ENCODE results near the gene TTC33. TPM values are rescaled to one million over a fixed set of nuclear protein-coding genes. Genes with fewer than 3 reads are reported as not detected.
A peak's percentile ranks its signal among the peaks of the same experiment; 100 is the strongest.

Gene TTC33
- polyA plus RNA-seq, 10 donors: 16.6 to 23.1 (median 18.7) TPM

GRCh38 chr5:40781843-40782409 is 26.2 kb upstream of the TTC33 start:
- DNase-seq: no peak

GRCh38 chr5:40780858-40781257 is 25.1 kb upstream of the TTC33 start:
- no peak for DNase-seq

DNA sequence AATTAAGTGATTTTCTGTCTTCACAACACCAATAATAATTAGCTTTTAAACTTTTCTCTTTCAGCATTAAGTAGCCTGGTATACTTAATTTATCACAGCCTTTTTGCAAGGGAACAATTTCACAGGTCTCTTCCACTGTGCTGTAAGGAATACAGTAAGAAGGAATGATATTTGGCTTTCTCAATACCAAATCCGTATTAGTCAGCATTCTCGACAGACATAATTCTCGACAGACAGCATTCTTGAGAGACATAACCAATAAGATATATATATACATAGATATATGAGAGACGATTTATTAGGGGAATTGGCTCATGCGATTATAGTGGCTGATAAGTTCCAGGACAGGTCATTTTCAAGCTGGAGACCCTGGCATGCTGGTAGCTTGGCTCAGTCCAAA is 24.4 kb upstream of the TTC33 start:
- no peak for DNase-seq

DNA sequence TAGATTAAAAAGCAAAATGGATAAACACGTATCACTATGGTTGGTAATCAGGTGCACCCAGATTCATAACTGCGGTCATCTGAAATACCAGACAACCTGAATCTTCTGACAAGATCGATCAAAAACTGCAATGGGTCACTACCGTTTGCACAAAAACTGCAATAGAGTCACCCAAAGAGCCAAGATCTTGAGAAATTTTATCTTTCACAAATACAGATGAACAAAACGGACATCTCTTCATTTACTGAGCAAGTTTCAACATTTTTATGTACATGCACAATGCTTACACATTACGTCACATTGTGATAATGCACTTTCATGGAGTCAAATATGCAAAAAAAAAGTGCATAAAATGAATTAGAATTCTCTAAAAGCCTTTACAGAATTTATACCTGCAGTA is 23.8 kb upstream of the TTC33 start:
- no peak for DNase-seq

GRCh38 chr5:40778133-40778532 is 22.4 kb upstream of the TTC33 start:
- no peak for DNase-seq

GRCh38 chr5:40776658-40776977 is 20.9 kb upstream of the TTC33 start:
- no peak for DNase-seq

GRCh38 chr5:40775846-40776657 is 20.3 kb upstream of the TTC33 start:
- DNase-seq: no peak

DNA sequence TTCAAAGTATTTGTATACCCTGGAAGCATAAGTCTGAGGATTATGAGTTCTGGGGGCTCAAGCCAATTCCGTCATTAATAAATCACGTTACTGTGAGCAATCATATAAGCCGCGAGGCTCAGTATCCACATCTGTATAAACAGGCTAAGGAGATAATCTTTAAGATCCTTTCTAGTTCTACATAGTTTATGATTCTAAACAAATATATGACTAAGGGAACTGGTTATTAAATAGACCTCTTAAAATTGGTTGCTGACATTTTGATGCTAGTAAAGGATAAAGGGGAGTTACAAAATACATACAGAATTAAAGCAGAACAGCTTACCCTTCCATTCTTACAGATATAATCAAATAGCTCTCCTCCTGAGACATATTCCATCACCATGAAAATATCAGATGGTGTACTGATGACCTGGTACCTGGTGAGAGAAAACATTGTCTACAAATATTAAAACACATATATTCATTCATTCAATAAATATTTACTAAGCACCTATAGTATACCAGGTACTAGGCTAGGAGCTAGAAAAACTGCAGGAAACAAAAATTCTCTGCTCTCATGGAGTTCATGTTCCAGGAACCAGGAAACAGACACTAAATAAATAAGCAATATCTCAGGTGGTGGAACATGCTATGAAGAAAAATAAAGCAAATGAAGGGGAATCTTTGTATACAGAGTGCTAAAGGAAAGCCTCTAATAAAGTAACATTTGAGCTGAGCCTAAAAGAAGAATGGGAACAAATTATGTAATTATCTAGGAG is 19.5 kb upstream of the TTC33 start:
- no peak for DNase-seq

GRCh38 chr5:40774623-40775022 is 18.9 kb upstream of the TTC33 start:
- DNase-seq: no peak

DNA sequence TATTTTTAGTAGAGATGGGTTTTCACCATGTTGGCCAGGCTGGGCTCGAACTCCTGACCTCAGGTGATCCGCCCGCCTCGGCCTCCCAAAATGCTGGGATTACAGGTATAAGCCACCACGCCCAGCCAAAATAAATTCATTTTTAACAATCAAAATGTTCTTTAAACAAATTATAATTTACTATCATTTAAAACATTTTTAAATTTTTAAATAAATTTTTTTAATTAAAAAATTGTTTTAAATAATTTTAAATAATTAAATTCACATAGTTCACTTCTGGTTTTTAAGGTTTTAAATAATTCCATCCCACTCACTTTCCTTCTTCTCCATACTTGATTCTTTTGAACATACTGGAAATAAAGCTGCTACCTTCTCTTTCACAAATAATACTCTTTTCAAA is 15.0 kb upstream of the TTC33 start:
- DNase-seq: no peak

GRCh38 chr5:40762705-40763104 is 6.9 kb upstream of the TTC33 start:
- no peak for DNase-seq

DNA sequence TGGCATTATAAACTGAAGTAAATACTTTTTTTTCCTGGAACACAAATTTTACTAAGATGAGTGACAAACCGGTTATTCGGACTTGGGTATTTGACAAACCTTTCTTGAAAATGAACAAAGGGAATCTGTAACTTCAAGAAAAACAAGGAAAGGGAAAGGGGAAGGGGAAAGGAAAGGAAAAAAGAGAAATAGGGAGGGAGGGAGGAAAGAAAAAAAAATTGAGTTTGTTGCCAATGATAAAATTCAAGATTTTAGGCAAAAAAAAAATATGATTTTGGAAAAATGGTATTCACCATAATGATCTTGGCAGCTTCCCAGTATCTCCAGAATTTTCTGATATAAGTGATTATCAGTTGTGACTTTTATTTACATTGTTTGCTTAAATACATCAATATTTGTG is 1.6 kb upstream of the TTC33 start:
- DNase-seq: no peak

- peak; percentile 83 to 93 (median 84) for DNase-seq
Measured at GRCh38 chr5:40755093-40755406, 711 bp downstream of the TTC33 start.

GRCh38 chr5:40754381-40755092 is 1.2 kb downstream of the TTC33 start:
- peak in 1 of 3 donors; percentile 17 for DNase-seq

DNA sequence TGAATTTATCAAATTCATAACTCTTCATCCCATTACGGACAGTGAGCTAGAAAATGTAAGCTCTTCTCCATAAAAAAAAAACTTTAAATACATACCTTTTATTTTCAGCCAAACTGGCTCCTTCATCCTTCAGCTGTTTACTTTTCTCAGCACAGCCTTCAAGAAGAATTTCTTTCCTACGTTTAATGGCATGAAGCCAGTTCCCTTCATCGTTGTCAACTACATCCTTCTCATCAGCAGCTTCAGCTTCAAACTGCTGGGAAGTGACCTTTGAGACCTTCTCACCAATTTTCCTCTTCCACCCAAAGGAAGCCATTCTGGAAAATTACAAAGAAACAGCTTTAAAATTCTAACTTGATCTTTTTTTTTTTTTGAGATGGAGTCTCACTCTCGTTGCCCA is 9.1 kb downstream of the TTC33 start:
- peak in 1 of 3 donors; percentile 14 for DNase-seq

DNA sequence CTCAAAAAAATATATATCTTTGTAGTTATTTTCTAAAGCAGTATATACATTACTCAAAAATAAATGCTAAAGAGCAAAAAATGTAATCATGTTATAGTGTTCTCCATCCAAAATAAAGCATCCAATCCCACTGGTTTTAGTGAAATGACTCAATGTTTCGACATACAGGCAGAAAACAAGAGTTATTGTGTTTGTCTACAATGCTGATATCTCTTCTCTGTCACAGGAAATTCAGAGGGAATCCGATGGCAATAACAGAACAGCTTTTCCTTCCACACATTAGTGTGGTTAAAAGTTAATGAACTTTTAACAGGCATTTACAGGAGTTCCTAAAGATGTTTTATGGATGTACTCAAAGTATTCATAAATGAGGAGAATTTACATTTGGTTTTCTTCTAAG is 12.0 kb downstream of the TTC33 start:
- DNase-seq: no peak

- no peak for DNase-seq
Measured at GRCh38 chr5:40738502-40738901, 17.3 kb downstream of the TTC33 start.

GRCh38 chr5:40736103-40736875 is 19.5 kb downstream of the TTC33 start:
- peak; percentile 52 to 79 (median 62) for DNase-seq

DNA sequence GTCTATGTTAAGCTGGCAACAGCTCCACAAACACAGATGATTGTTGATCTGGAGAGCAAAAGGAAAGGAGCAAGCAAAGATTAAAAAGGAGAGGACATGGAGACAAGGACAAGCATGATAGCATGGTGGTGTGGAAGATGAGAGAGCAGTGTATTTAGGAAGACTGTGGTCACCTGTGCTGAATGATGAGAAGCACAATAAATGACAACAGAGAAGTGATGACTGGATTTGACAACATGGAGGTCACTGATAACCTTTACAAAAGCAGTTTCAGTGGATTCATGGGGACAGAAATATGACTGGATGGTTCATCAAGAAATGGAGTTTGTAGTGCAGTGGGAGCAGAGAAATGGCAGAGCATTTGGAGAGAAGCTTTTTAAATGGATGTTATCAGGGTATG is 20.2 kb downstream of the TTC33 start:
- no peak for DNase-seq

DNA sequence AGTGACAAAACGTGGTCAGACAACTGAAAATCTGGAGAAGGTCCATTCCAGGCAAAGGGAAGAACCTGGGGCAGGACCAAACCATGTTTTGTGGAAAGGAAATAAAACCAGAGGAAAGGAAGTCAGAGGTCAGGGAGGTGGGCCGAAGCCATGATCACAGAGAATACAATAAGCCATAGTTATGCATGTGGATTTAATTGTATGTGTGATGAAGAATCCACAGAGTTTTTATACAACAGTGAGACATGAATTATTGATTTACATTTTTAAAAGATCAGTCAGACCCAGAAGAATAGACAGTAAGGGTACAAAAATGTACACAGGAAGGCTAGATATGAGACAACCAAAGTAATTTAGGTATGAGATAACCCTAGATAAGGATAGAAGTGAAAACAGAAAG is 20.8 kb downstream of the TTC33 start:
- DNase-seq: no peak

GRCh38 chr5:40733879-40734563 is 21.7 kb downstream of the TTC33 start:
- DNase-seq: peak in 1 of 3 donors; percentile 22

All from muscle of back (tissue), 11 donors.